Activated naive CD4-positive, alpha-beta T cell treated with anti-CD3 and anti-CD28 coated beads for 36 hours (primary cell): Measurements from ENCODE around the gene AUTS2. TPM values are rescaled to one million over a fixed set of nuclear protein-coding genes. Genes with fewer than 3 reads are reported as not detected.

Experiments
- CTCF ChIA-PET: fragments of 350-600 bp; sonication (Branson Sonifier 250); formaldehyde crosslinking; loops from one replicate; lab custom pipeline; 2021; ENCODE audit warnings: antibody characterized with exemption; lab: Charles Lee
- DNase-seq: peaks from one replicate; pipeline ENCODE4 v3.0.0-alpha.2; 2020
- H3K27ac Mint-ChIP-seq: one replicate; pipeline ENCODE4 v1.8.0; 2021; ENCODE audit warnings: mild to moderate bottlenecking, mixed read lengths
- H3K27me3 Mint-ChIP-seq: one replicate; pipeline ENCODE4 v1.8.0; 2021; ENCODE audit warnings: low read depth, mixed read lengths
- H3K36me3 Mint-ChIP-seq: one replicate; pipeline ENCODE4 v1.8.0; 2021; ENCODE audit warnings: low read depth, mixed read lengths
- H3K4me1 Mint-ChIP-seq: one replicate; pipeline ENCODE4 v1.8.0; 2021; ENCODE audit warnings: low read depth, mixed read lengths
- H3K4me3 Mint-ChIP-seq: one replicate; pipeline ENCODE4 v1.8.0; 2021; ENCODE audit warnings: mild to moderate bottlenecking, moderate library complexity, mixed read lengths
- H3K9me3 Mint-ChIP-seq: one replicate; pipeline ENCODE4 v1.8.0; 2021; ENCODE audit warnings: mixed read lengths
- intact Hi-C: fragments of 100-400 bp; cut with micrococcal nuclease; formaldehyde crosslinking; loops from one replicate; pipeline ENCODE4 v1.15.1; 2023
- total RNA-seq, 2 experiments: library from RNA; stranded (reverse); gene quantifications; one replicate each; pipeline ENCODE4 v1.2.3, GENCODE V29; 2021

AUTS2 gene
- total RNA-seq, 2 experiments from 2014 or later, result 0.79 to 1.1 TPM

DNA sequence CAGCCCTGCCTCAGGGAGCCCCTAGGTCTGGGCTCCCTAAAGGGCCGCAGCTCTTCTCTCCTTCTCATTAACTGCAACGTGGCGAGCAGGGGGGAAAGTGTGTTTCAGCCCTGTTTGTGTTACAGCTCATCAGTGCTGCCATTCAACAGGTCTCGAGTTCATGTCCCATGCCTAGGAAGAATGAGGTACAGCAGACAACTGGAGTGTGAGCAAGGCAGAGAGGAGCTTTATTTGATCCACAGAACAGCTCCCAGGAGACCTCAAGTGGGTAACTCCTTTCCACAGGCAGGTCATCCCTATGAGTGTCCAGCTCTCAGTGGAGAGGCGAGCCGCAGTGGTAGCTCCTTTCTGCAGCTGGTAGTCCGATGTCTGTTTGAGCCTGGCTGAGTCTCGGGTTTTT is 313.1 kb downstream of the AUTS2 start:
- intact Hi-C loops, result no loop called here
- H3K36me3 Mint-ChIP-seq, result no peaks in the 10 kb centered on the region
- no peak overlapping the region for H3K4me3 Mint-ChIP-seq
- no peaks in the 10 kb centered on the region for H3K4me1 Mint-ChIP-seq
- no peak overlapping the region for H3K27ac Mint-ChIP-seq
- CTCF ChIA-PET, result no interaction called here
- no peak for DNase-seq
- no peaks in the 10 kb centered on the region for H3K27me3 Mint-ChIP-seq
- peaks cover 2% of the 10 kb centered on the region for H3K9me3 Mint-ChIP-seq

DNA sequence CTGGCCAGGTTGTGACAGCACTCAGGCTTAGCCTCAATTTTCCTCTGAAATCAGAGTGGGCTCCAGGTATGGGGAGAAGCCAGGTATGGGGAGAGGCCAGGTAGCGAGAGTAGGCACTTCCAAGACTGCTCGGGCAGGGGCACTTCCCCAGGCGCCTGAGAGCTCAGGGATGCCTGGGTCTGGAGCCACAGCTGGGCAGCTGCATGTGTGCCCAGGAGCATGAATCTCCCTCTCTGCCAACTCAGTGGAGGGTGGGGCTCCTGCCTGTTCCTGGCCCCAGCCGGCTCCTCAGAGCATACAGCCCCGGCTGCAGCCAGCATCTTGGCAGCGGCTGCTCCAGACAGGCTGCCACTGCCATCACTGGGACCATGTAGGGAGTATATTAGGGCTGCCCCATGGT is 313.9 kb downstream of the AUTS2 start:
- CTCF ChIA-PET, result no interaction called here
- no peak overlapping the region for H3K27ac Mint-ChIP-seq
- no peaks in the 10 kb centered on the region for H3K36me3 Mint-ChIP-seq
- no peaks in the 10 kb centered on the region for H3K27me3 Mint-ChIP-seq
- intact Hi-C loops, result no loop called here
- H3K9me3 Mint-ChIP-seq, result peaks cover 2% of the 10 kb centered on the region
- DNase-seq, result no peak
- H3K4me1 Mint-ChIP-seq, result no peaks in the 10 kb centered on the region
- no peak overlapping the region for H3K4me3 Mint-ChIP-seq

DNA sequence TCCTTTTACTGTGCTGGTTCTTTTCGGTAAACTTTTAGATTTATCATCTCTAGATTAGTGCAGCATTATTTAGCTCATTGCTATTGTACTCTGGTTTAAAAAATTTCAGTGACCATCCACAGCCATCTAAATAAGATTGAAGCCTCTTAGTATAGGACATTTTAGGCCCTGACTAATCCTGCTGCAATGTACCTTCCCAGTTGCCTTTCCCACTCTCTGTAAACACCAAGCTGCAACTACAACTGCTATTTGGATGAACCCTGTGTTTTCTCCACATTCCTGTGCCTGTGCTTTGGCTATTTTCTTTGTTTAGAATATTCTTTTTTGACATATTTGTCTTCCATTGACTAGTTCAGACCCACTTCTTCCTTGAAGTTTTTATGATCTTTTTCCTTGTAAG is 314.6 kb downstream of the AUTS2 start:
- Mint-ChIP-seq H3K4me1 (no peaks in the 10 kb centered on the region), H3K36me3 (no peaks in the 10 kb centered on the region), H3K27ac (no peak overlapping the region), H3K9me3 (peaks cover 2% of the 10 kb centered on the region), H3K27me3 (no peaks in the 10 kb centered on the region), H3K4me3 (no peak overlapping the region)
- intact Hi-C loops, result no loop called here
- DNase-seq, result no peak
- CTCF ChIA-PET, result interaction anchor here (0.6 kb wide), 1 partner anchor 28 kb away, joined by 4 read pairs; no protein-coding TSS in a partner anchor

DNA sequence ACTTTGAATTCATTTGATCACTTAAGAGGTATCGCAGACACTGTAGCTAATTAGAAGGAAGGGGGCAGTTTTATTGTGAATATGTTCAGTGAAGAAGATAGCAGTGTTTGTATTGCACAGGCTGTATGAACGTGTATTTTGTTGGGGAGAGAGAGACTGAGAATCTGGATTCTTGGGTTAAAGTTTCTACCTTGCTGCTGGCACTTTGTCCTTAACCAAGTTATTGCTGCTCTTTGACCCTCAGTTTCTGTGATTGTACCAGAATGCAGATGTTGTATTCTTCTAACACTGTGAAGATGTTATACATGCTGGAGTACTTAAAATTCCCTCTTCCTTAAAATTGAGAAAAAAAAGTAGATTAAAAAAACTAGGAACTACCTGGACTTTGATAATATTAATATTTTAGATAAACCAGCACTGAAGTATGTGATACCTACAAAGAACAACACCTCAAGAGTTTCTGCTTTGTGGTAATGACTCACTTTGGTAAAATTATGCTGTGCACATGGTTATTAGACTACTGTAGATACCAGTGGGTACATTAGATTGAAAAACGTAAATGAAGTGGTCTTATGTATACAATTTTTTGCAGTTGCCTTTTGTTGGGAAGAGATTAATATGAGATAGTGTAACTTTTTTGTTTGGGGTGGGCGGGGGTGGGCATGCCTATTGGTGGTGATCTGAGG is 321.3 kb downstream of the AUTS2 start:
- Mint-ChIP-seq H3K36me3 (no peaks in the 10 kb centered on the region), H3K4me1 (no peaks in the 10 kb centered on the region), H3K4me3 (no peak overlapping the region), H3K9me3 (no peaks in the 10 kb centered on the region), H3K27ac (no peak overlapping the region), H3K27me3 (no peaks in the 10 kb centered on the region)
- intact Hi-C loops, result no loop called here
- DNase-seq, result no peak
- CTCF ChIA-PET, result no interaction called here

DNA sequence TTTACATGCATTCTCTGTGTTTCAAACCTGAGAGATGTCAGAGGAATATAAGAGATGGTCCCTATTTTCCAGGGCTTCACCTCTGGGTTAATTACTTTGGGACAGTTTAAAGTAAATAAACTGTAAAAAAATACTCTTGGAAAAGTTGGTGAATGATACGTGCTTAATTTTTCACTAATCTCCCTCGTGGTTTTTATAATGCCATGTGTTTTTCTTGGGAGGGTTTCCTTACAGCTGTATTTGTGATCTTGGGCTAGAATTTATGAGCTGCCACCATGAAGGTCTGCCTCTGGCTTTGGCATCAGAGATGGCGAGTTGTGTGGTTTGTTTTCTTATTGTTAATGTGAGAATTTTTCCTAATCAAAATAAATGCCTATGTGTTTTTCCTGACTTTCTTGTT is 322.5 kb downstream of the AUTS2 start:
- Mint-ChIP-seq H3K27me3 (no peaks in the 10 kb centered on the region), H3K36me3 (no peaks in the 10 kb centered on the region), H3K4me3 (no peak overlapping the region), H3K9me3 (no peaks in the 10 kb centered on the region), H3K4me1 (no peaks in the 10 kb centered on the region), H3K27ac (no peak overlapping the region)
- intact Hi-C loops, result no loop called here
- DNase-seq, result no peak
- CTCF ChIA-PET, result no interaction called here

DNA sequence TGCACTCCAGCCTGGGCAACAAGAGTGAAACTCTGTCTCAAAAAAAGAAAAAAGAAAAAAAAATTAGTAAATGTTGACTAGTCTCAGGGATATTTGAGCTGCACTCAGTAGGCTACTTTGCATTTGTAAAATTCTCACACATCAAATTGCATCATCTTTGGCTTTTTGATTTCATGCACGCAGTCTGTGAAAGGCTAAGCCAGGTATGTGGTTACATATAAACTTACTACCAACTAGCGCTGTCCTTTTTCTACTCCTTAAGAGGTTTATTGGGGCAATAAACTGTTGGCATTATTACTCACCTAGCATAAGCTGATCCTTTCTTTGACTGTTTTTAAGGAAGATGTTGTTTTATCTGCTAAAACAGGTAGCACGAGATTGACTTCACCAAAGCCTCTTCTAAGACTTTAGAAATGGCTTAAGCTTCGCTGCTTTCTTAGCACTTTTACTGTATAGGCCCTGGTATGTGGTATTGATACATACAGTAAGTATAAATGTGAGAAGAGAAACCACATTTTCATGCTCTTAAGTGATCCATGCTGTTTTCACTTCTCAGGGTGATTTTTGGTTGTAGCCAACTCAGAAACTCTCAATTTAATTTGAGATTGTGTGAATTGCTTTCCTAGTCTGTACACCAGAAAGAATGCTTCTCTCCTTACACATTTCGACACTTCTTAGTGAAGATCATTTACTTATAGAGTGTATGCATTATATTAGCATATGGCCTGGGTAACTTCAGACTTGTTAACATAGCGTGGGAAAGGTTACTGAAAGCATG is 323.9 kb downstream of the AUTS2 start:
- Mint-ChIP-seq H3K4me3 (no peak overlapping the region), H3K27me3 (no peaks in the 10 kb centered on the region), H3K4me1 (no peaks in the 10 kb centered on the region), H3K9me3 (no peaks in the 10 kb centered on the region), H3K36me3 (no peaks in the 10 kb centered on the region), H3K27ac (no peak overlapping the region)
- DNase-seq, result no peak
- intact Hi-C loops, result no loop called here
- CTCF ChIA-PET, result interaction anchor here (0.9 kb wide), 1 partner anchor 10 kb away, joined by 3 read pairs; no protein-coding TSS in a partner anchor

DNA sequence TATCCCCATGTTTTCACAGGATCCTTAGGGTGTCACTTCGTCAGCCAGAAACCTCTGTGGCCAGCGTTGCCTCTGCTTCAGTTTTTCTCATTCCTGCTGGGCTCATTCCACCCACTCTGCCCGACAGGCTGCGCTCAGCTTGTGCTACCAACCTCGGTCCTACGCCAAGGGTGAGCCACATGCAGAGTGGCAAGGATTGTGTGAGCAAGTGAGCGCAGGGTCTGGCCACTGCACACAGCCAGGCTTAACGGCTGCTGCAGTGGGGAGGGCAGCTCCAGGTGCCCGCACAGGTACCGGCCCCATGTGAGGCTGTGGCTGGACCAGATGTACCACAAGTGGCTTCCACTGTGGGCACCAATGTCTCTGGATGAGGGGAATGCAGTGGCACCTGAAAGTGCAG is 329.2 kb downstream of the AUTS2 start:
- H3K27me3 Mint-ChIP-seq, result no peaks in the 10 kb centered on the region
- H3K4me1 Mint-ChIP-seq, result no peaks in the 10 kb centered on the region
- no peak overlapping the region for H3K4me3 Mint-ChIP-seq
- H3K36me3 Mint-ChIP-seq, result no peaks in the 10 kb centered on the region
- DNase-seq, result no peak
- CTCF ChIA-PET, result no interaction called here
- H3K9me3 Mint-ChIP-seq, result no peaks in the 10 kb centered on the region
- intact Hi-C loops, result no loop called here
- H3K27ac Mint-ChIP-seq, result no peak overlapping the region

DNA sequence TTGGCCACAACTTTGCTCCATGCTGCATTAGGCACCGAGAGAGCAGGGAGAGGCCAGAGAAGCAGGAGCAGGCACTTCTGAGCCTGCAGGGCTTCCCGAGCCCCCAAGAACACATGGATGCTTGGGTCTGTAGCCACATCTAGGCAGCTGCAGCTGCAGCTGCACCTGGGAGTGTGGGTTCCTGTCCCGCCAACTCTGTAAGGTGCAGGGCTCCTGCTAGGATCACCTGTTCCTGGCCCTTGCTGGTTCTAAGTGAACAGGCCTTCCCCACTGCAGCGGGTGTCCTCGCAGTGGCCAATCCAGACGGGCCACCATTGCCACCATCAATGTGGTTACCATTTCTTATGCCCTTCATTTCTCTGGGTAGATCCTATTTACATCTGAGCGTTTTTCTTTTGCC is 330.3 kb downstream of the AUTS2 start:
- intact Hi-C loops, result no loop called here
- no peaks in the 10 kb centered on the region for H3K9me3 Mint-ChIP-seq
- H3K27ac Mint-ChIP-seq, result no peak overlapping the region
- DNase-seq, result no peak
- H3K4me1 Mint-ChIP-seq, result no peaks in the 10 kb centered on the region
- H3K4me3 Mint-ChIP-seq, result no peak overlapping the region
- CTCF ChIA-PET, result no interaction called here
- no peaks in the 10 kb centered on the region for H3K27me3 Mint-ChIP-seq
- H3K36me3 Mint-ChIP-seq, result no peaks in the 10 kb centered on the region

DNA sequence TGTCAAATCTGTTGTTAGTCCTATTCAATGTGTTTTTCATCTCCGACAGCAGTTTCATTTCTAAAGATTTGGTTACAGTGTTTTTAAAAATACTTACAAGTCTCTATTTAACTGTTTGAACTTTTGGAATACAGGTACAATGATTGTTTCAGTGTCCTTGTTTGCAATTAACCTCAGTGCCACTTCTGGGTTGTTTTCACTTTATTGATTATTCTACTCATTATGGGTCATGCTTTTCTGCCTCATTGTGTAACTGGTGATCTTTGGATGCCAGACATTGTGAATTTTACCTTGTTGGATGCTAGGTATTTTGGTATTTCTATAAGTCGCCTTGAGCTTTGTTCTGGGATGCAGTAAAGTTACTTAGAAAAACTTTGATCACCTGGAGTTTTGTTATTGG is 331.3 kb downstream of the AUTS2 start:
- H3K27ac Mint-ChIP-seq, result no peak overlapping the region
- H3K27me3 Mint-ChIP-seq, result no peaks in the 10 kb centered on the region
- DNase-seq, result no peak
- no peaks in the 10 kb centered on the region for H3K36me3 Mint-ChIP-seq
- H3K4me1 Mint-ChIP-seq, result no peaks in the 10 kb centered on the region
- CTCF ChIA-PET, result no interaction called here
- intact Hi-C loops, result no loop called here
- H3K9me3 Mint-ChIP-seq, result no peaks in the 10 kb centered on the region
- H3K4me3 Mint-ChIP-seq, result no peak overlapping the region

DNA sequence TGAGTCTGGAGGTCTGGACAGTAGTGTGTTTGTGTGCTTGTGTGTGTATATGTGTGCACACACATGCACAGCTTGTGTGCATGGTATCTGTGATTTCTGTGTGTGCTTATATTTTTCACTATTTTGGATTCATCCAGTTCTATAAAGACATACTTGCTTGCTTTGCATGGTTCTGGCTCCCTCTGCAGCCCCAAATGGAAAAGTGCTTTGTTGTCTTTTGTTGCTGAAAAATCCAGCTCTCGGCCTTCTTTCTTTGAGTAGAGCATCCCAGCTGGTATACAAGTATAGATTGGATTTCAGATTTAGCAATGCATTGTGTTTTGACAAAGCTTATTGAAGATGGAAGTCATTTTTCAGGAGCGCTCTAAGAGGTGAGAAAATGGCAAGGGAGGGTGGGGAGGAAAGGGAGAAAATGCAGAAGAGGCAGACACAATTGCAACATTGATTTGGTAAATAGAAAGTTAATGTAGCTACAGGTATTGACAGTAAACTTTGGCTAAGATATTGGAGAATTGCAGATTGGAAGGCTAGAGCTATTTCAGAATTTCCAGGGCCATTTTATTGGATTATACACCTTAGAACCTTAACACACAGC is 333.9 kb downstream of the AUTS2 start:
- Mint-ChIP-seq H3K27me3 (no peaks in the 10 kb centered on the region), H3K4me3 (no peak overlapping the region), H3K9me3 (no peaks in the 10 kb centered on the region), H3K36me3 (no peaks in the 10 kb centered on the region), H3K27ac (no peak overlapping the region), H3K4me1 (no peaks in the 10 kb centered on the region)
- intact Hi-C loops, result no loop called here
- CTCF ChIA-PET, result interaction anchor here (0.9 to 1.1 kb wide), 2 partner anchors 9 to 11 kb away, joined by 3 to 5 read pairs; no protein-coding TSS in a partner anchor
- DNase-seq, result no peak

DNA sequence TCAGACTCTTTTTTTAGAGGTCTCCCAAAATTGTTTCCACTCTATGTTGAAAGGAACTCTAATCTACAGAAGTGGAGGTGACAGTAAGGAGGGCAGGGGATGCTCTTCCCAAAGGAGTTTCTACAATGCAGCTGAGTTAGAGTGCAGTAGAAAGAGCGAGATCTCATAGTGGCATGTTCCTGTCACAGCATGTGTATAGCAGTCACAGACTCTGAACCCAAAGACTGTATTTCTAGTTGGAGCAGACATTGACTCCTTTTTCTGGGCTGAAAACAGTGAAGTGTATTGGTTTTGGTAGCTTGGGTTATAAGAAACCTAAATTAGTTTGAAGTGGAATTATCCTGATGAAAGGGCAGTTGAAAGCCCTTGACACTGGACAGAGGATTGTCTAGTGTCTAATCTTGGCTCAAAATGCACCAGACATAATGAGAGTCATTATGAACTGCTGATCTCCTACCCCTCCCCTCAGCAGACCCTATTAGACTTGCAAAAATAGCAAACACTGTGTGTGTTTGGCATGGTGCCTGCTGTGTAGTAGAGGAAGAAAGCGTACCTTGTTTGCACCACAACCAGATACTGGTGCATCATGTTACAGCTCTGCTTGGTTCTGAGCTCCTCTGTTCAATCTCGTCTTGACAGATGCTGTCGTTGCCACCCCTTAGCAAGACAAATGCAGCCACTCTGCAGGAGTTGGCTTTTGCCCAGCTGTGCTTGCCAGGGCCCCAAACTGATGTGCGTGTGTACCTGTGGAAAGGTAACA is 336.0 kb downstream of the AUTS2 start:
- no peak overlapping the region for H3K4me3 Mint-ChIP-seq
- H3K4me1 Mint-ChIP-seq, result no peaks in the 10 kb centered on the region
- H3K36me3 Mint-ChIP-seq, result no peaks in the 10 kb centered on the region
- CTCF ChIA-PET, result no interaction called here
- intact Hi-C loops, result no loop called here
- no peak for DNase-seq
- no peaks in the 10 kb centered on the region for H3K27me3 Mint-ChIP-seq
- no peak overlapping the region for H3K27ac Mint-ChIP-seq
- H3K9me3 Mint-ChIP-seq, result no peaks in the 10 kb centered on the region

DNA sequence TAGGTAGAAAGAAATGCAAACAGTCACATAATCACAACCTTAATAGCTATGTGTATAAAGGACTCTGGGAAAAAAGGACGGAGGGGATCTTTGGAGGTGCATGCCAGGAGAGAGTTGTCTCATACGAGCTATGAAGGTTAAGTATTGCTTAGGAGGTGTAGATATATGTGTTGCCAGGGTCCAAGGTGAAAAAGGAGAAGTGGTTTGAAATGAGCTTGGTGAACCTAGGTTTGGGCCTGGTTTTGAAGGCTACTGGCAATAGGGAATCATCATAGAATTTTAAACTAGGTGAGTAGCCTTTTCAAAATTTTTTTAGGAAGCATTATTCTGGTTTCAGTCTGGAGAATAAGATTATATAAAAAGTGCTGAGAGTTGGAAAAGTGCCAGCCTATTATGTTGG is 336.8 kb downstream of the AUTS2 start:
- CTCF ChIA-PET, result no interaction called here
- H3K4me1 Mint-ChIP-seq, result no peaks in the 10 kb centered on the region
- no peak overlapping the region for H3K4me3 Mint-ChIP-seq
- no peaks in the 10 kb centered on the region for H3K36me3 Mint-ChIP-seq
- H3K27ac Mint-ChIP-seq, result no peak overlapping the region
- no peak for DNase-seq
- intact Hi-C loops, result no loop called here
- H3K9me3 Mint-ChIP-seq, result no peaks in the 10 kb centered on the region
- H3K27me3 Mint-ChIP-seq, result no peaks in the 10 kb centered on the region
